GM23338 (cell line): ENCODE measurements around the gene STK31. TPM values are rescaled to one million over a fixed set of nuclear protein-coding genes. Genes with fewer than 3 reads are reported as not detected.
A peak's percentile ranks its signal among the peaks of the same experiment; 100 is the strongest.

ENCODE experiments used
- ATAC-seq: fragments of 200-7000 bp; cut with Tn5 transposase; 3 replicates; pipeline ENCODE4 v1.9.1; 2020
- DNase-seq: peaks from one replicate; pipeline ENCODE4 v3.0.0-alpha.2; 2015; ENCODE audit warnings: low spot score
- H2AFZ ChIP-seq: fragments of 200-600 bp; sonication (generic); 2 replicates; pipeline ENCODE4 v1.8.0; 2016; ENCODE audit warnings: antibody characterized with exemption, mild to moderate bottlenecking, moderate library complexity
- H3F3A ChIP-seq: fragments of 200-600 bp; sonication (generic); replicated peaks from 2 replicates; pipeline ENCODE4 v1.8.0; 2017; ENCODE audit warnings: antibody characterized with exemption, mixed run types, low read depth
- H3K27ac ChIP-seq: fragments of 200-600 bp; sonication (generic); 2 replicates; pipeline ENCODE4 v1.6.1; 2016; ENCODE audit warnings: low read depth
- H3K27me3 ChIP-seq: fragments of 200-600 bp; sonication (generic); 2 replicates; pipeline ENCODE4 v1.8.0; 2016; ENCODE audit warnings: mild to moderate bottlenecking, mixed run types, moderate library complexity; ENCODE audit not compliant: insufficient read depth
- H3K36me3 ChIP-seq: fragments of 200-600 bp; sonication (generic); 2 replicates; pipeline ENCODE4 v1.8.0; 2016; ENCODE audit warnings: mild to moderate bottlenecking; ENCODE audit not compliant: insufficient read depth
- H3K4me1 ChIP-seq: fragments of 200-600 bp; sonication (generic); 2 replicates; pipeline ENCODE4 v1.8.0; 2016; ENCODE audit warnings: mild to moderate bottlenecking, moderate library complexity; ENCODE audit not compliant: insufficient read depth
- H3K4me2 ChIP-seq: fragments of 200-600 bp; sonication (generic); 2 replicates; pipeline ENCODE4 v1.7.1; 2017; ENCODE audit warnings: mixed run types
- H3K4me3 ChIP-seq: fragments of 200-600 bp; sonication (generic); 2 replicates; pipeline ENCODE4 v1.6.1; 2016; ENCODE audit warnings: mixed run types
- H3K79me2 ChIP-seq: fragments of 200-600 bp; sonication (generic); replicated peaks from 2 replicates; pipeline ENCODE4 v1.8.0; 2017; ENCODE audit warnings: mild to moderate bottlenecking; ENCODE audit not compliant: insufficient read depth
- H3K9me2 ChIP-seq: fragments of 200-600 bp; sonication (generic); 2 replicates; pipeline ENCODE4 v1.8.0; 2017; ENCODE audit not compliant: insufficient read depth
- H4K20me1 ChIP-seq: fragments of 200-600 bp; sonication (generic); replicated peaks from 2 replicates; pipeline ENCODE4 v1.8.0; 2017; ENCODE audit warnings: mild to moderate bottlenecking; ENCODE audit not compliant: insufficient read depth
- H3K27ac Mint-ChIP-seq: 2 replicates; pipeline ENCODE4 v1.8.0; 2020; ENCODE audit warnings: inconsistent platforms, mild to moderate bottlenecking, moderate library complexity, mixed read lengths
- H3K27me3 Mint-ChIP-seq: 3 replicates; pipeline ENCODE4 v1.8.0; 2022; ENCODE audit warnings: low read depth, mild to moderate bottlenecking, moderate library complexity, mixed read lengths, inconsistent platforms; ENCODE audit not compliant: insufficient read depth, poor library complexity
- H3K36me3 Mint-ChIP-seq: 3 replicates; pipeline ENCODE4 v1.8.0; 2021; ENCODE audit warnings: low read depth, mild to moderate bottlenecking, inconsistent platforms, moderate library complexity, mixed read lengths
- H3K4me1 Mint-ChIP-seq: 3 replicates; pipeline ENCODE4 v1.8.0; 2020; ENCODE audit warnings: mild to moderate bottlenecking, inconsistent platforms, mixed read lengths
- H3K4me3 Mint-ChIP-seq: 3 replicates; pipeline ENCODE4 v1.8.0; 2021; ENCODE audit warnings: moderate library complexity, mild to moderate bottlenecking, inconsistent platforms, mixed read lengths
- H3K9me3 Mint-ChIP-seq: 3 replicates; pipeline ENCODE4 v1.8.0; 2020; ENCODE audit warnings: moderate library complexity, mild to moderate bottlenecking, inconsistent platforms, mixed read lengths
- CREB1 ChIP-seq: fragments of 250-450 bp; sonication (Bioruptor Pico); IDR thresholded peaks from 2 replicates; pipeline ENCODE4 v1.5.0; 2020; ENCODE audit warnings: low read depth, mild to moderate bottlenecking, moderate library complexity
- EZH2 ChIP-seq: fragments of 200-600 bp; sonication (generic); IDR thresholded peaks from one replicate; pipeline ENCODE4 v1.8.0; 2017; ENCODE audit warnings: antibody characterized with exemption, mild to moderate bottlenecking, low read depth; ENCODE audit not compliant: unreplicated experiment
- EZH2phosphoT487 ChIP-seq: fragments of 200-600 bp; sonication (generic); IDR thresholded peaks from one replicate; pipeline ENCODE4 v1.8.1; 2018; ENCODE audit warnings: antibody characterized with exemption; ENCODE audit not compliant: unreplicated experiment
- JUNB ChIP-seq: IDR thresholded peaks from one replicate; pipeline ENCODE4 v1.6.1; 2016; ENCODE audit warnings: antibody characterized with exemption; ENCODE audit not compliant: unreplicated experiment
- NANOG ChIP-seq: IDR thresholded peaks from 2 replicates; pipeline ENCODE4 v1.6.1; 2016; ENCODE audit warnings: antibody characterized with exemption, borderline replicate concordance
- ZNF114 ChIP-seq: fragments of 250-450 bp; sonication (Bioruptor Pico); IDR thresholded peaks from 2 replicates; pipeline ENCODE4 v1.5.0; 2020; ENCODE audit warnings: mild to moderate bottlenecking, moderate library complexity
- ZNF331 ChIP-seq: fragments of 250-450 bp; sonication (Bioruptor Pico); IDR thresholded peaks from 2 replicates; pipeline ENCODE4 v1.5.0; 2020; ENCODE audit warnings: low read depth, mild to moderate bottlenecking, moderate library complexity
- polyA plus RNA-seq: library from polyadenylated mRNA; unstranded; fragments of >200 nt; fragmentation: Nextera tagmentation; extraction: Ambion mirVana; gene quantifications from 2 replicates; pipeline ENCODE4 v1.2.1, GENCODE V29; 2016
- total RNA-seq: library from RNA; depleted of rRNA; stranded (reverse); fragments of >200 nt; shearing (Covaris generic); gene quantifications from 2 replicates; pipeline ENCODE4 v1.2.3, GENCODE V29; 2014
- TF ChIP-seq, protein P1 (sequence below): IDR thresholded peaks from 2 replicates; pipeline ENCODE4 v1.6.1; 2016; ENCODE audit warnings: antibody characterized with exemption
- TF ChIP-seq, protein P2 (sequence below): IDR thresholded peaks from one replicate; pipeline ENCODE4 v1.6.1; 2018; ENCODE audit warnings: antibody characterized with exemption; ENCODE audit not compliant: unreplicated experiment

STK31 gene
- total and polyA plus RNA-seq, 2 experiments from 2014 or later = 0.31 to 0.55 TPM

DNA sequence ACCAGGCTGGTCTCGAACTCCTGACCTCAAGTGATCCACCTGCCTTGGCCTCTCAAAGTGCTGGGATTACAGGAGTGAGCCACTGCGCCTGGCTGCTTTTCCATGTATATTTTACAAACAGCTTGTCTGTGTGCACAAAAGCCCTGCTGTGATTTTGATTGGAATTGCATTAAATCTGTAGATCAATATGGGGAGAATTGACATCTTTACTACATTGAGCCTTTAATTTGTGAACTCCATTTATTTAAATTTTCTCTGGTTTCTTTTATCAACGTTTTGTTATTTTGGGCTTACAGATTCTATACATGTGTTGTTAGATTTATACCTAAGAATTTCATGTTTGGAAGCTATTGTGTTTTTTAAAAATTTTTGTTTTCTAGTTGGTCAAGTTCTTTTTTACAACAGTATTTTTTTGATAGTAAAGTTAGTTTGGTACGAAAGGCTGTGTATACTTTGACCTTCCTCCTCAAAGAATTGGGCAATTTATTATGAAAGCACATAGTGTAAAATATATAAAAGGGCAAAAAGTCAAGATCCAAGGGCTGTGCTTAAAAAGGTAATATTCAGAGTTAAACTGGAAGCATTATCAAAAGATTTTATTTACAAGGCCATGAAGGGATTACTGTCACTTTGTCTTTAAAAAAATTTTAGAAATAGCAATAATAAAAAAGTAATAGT is 92.8 kb downstream of the STK31 start:
- H2AFZ ChIP-seq = no peak overlapping the region
- no peaks in the 10 kb centered on the region for H3K27me3 Mint-ChIP-seq
- H3K27ac Mint-ChIP-seq = no peak overlapping the region

DNA sequence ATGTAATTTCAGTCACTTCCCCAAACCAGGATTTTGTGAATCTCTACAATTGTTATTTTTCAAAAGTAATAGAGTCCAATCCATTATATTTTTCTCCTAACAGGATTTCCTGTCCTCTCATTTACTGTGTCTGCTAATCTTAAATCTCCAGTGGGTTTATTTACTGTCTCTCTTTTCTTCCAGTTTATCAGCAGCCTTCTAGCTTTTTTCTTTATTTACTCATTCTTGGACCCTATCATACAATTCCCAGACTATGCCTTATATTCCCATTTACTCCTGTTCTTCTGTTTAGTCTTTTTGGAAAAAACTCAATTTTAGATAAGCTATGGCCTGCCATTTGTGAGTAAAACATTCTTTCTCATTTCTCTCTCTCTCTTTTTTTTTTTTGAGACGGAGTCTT is 94.7 kb downstream of the STK31 start:
- Mint-ChIP-seq H3K36me3 (no peaks in the 10 kb centered on the region), H3K4me1 (peaks cover 11% of the 10 kb centered on the region), H3K9me3 (no peaks in the 10 kb centered on the region), H3K4me3 (no peak overlapping the region), H3K27me3 (peaks cover 3% of the 10 kb centered on the region), H3K27ac (no peak overlapping the region)
- Histone ChIP-seq H3K4me1 (peaks cover 15% of the 10 kb centered on the region), H4K20me1 (no peaks in the 10 kb centered on the region), H3K79me2 (no peaks in the 10 kb centered on the region), H3K9me2 (peaks cover 7% of the 10 kb centered on the region; the same call in 1 of the 2 replicates), H3K27ac (no peak overlapping the region), H3F3A (no peaks in the 10 kb centered on the region), H3K36me3 (peaks cover 3% of the 10 kb centered on the region; the same call in 1 of the 2 replicates), H3K4me3 (no peak overlapping the region), H3K27me3 (no peaks in the 10 kb centered on the region), H3K4me2 (no peak overlapping the region), H2AFZ (no peak overlapping the region)
- TF ChIP-seq CREB1 (no peak), NANOG (no peak), EZH2 (no peak), JUNB (no peak), EZH2phosphoT487 (no peak), ZNF114 (no peak), ZNF331 (CRISPR knock-in tag) (no peak)
- TF ChIP-seq, protein P1, sequence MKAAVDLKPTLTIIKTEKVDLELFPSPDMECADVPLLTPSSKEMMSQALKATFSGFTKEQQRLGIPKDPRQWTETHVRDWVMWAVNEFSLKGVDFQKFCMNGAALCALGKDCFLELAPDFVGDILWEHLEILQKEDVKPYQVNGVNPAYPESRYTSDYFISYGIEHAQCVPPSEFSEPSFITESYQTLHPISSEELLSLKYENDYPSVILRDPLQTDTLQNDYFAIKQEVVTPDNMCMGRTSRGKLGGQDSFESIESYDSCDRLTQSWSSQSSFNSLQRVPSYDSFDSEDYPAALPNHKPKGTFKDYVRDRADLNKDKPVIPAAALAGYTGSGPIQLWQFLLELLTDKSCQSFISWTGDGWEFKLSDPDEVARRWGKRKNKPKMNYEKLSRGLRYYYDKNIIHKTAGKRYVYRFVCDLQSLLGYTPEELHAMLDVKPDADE = no peak
- no peak for DNase-seq
- ATAC-seq = no peak

More for the DNA sequence above, 92.8 kb downstream of the STK31 start:
- Histone ChIP-seq H3K79me2 (no peaks in the 10 kb centered on the region), H3F3A (no peaks in the 10 kb centered on the region), H3K27me3 (no peaks in the 10 kb centered on the region), H3K9me2 (peaks cover 7% of the 10 kb centered on the region; the same call in 1 of the 2 replicates), H3K27ac (no peak overlapping the region), H3K4me1 (peaks cover 15% of the 10 kb centered on the region), H3K4me3 (no peak overlapping the region), H3K36me3 (no peaks in the 10 kb centered on the region), H3K4me2 (peak overlapping the region; percentile 13), H4K20me1 (no peaks in the 10 kb centered on the region)
- Mint-ChIP-seq H3K36me3 (no peaks in the 10 kb centered on the region), H3K9me3 (peaks cover 6% of the 10 kb centered on the region; the same call in 2 of the 3 replicates), H3K4me1 (peaks cover 11% of the 10 kb centered on the region), H3K4me3 (no peak overlapping the region)
- no peak for DNase-seq
- TF ChIP-seq, protein P2, sequence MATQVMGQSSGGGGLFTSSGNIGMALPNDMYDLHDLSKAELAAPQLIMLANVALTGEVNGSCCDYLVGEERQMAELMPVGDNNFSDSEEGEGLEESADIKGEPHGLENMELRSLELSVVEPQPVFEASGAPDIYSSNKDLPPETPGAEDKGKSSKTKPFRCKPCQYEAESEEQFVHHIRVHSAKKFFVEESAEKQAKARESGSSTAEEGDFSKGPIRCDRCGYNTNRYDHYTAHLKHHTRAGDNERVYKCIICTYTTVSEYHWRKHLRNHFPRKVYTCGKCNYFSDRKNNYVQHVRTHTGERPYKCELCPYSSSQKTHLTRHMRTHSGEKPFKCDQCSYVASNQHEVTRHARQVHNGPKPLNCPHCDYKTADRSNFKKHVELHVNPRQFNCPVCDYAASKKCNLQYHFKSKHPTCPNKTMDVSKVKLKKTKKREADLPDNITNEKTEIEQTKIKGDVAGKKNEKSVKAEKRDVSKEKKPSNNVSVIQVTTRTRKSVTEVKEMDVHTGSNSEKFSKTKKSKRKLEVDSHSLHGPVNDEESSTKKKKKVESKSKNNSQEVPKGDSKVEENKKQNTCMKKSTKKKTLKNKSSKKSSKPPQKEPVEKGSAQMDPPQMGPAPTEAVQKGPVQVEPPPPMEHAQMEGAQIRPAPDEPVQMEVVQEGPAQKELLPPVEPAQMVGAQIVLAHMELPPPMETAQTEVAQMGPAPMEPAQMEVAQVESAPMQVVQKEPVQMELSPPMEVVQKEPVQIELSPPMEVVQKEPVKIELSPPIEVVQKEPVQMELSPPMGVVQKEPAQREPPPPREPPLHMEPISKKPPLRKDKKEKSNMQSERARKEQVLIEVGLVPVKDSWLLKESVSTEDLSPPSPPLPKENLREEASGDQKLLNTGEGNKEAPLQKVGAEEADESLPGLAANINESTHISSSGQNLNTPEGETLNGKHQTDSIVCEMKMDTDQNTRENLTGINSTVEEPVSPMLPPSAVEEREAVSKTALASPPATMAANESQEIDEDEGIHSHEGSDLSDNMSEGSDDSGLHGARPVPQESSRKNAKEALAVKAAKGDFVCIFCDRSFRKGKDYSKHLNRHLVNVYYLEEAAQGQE = no peak
- ATAC-seq = no peak
